Activated T-cell treated with anti-CD3 and anti-CD28 coated beads, Interleukin-2, amount 50 U/mL, for 4 hours (primary cell): ENCODE data around the gene SPACA5B. TPM values are rescaled to one million over a fixed set of nuclear protein-coding genes. Genes with fewer than 3 reads are reported as not detected.
"Not testable (repeated sequence)": the region's sequence is repeated elsewhere in the genome, so short reads cannot be mapped to it uniquely, and the experiment has no call there.

ENCODE experiments used
- ATAC-seq, 2 donors: fragments of 200-7000 bp; cut with Tn5 transposase; one replicate each; pipeline ENCODE4 v1.10.0; 2021
- DNase-seq: peaks from one replicate; pipeline ENCODE4 v3.0.0-alpha.2; 2020
- H3K27me3 Mint-ChIP-seq: one replicate; pipeline ENCODE4 v1.8.0; 2021; ENCODE audit warnings: low read depth, mixed read lengths
- H3K36me3 Mint-ChIP-seq: one replicate; pipeline ENCODE4 v1.8.0; 2022; ENCODE audit warnings: mixed read lengths; ENCODE audit not compliant: insufficient read depth
- H3K4me1 Mint-ChIP-seq: one replicate; pipeline ENCODE4 v1.8.0; 2021; ENCODE audit warnings: low read depth, mixed read lengths
- H3K4me3 Mint-ChIP-seq: one replicate; pipeline ENCODE4 v1.8.0; 2021; ENCODE audit warnings: mild to moderate bottlenecking, moderate library complexity, mixed read lengths
- H3K9me3 Mint-ChIP-seq: one replicate; pipeline ENCODE4 v1.8.0; 2021; ENCODE audit warnings: mixed read lengths
- total RNA-seq, 3 donors: library from RNA; stranded (reverse); gene quantifications; one replicate each; pipeline ENCODE4 v1.2.1, GENCODE V29; 2021

SPACA5B gene
- total RNA-seq = not detected

- H3K36me3 Mint-ChIP-seq, ATAC-seq, DNase-seq, H3K9me3 Mint-ChIP-seq, H3K4me1 Mint-ChIP-seq, H3K4me3 Mint-ChIP-seq, H3K27me3 Mint-ChIP-seq: not testable (repeated sequence)
Measured at GRCh38 chrX:48130326-48130725, at the start of gene SPACA5B. TSS of gene SPACA5B (plus strand) at chrX:48130626. CDS start at chrX:48130688, 62 bp downstream.

- no peaks in the 10 kb centered on the region for H3K4me1 Mint-ChIP-seq
- H3K9me3 Mint-ChIP-seq = no peaks in the 10 kb centered on the region
- H3K4me3 Mint-ChIP-seq = no peak overlapping the region
- peak; percentile 72 to 73 for ATAC-seq
- peak; percentile 26 for DNase-seq
- no peaks in the 10 kb centered on the region for H3K27me3 Mint-ChIP-seq
- no peaks in the 10 kb centered on the region for H3K36me3 Mint-ChIP-seq
Measured at GRCh38 chrX:48083212-48083611, 47.2 kb upstream of the SPACA5B start.

DNA sequence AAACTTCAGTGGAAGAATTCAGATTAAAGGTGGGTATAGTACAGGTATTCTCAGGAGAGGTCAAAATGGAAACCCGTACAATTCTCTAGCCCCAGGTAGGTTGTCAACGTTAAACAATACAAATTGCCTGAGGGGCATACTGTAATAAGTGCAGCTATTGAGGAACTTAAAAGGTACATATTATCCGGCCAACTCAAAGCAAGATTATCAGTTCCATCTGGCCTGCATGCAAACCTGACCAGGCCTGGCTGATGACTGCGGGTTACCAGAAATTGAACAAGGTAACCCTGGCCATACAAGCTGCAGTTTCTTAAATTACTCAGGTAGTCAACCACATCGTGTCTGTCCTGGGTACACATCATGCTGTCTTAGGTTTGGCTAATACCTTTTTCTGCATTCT lies 46.7 kb upstream of the SPACA5B start:
- Mint-ChIP-seq H3K27me3 (no peaks in the 10 kb centered on the region), H3K4me3 (no peak overlapping the region), H3K36me3 (no peaks in the 10 kb centered on the region), H3K9me3 (no peaks in the 10 kb centered on the region), H3K4me1 (no peaks in the 10 kb centered on the region)
- no peak for ATAC-seq
- DNase-seq = no peak

GRCh38 chrX:48086082-48086481 lies 44.3 kb upstream of the SPACA5B start:
- DNase-seq = no peak
- Mint-ChIP-seq H3K36me3 (no peaks in the 10 kb centered on the region), H3K4me3 (no peak overlapping the region), H3K27me3 (no peaks in the 10 kb centered on the region), H3K4me1 (no peaks in the 10 kb centered on the region), H3K9me3 (no peaks in the 10 kb centered on the region)
- ATAC-seq = no peak

- no peaks in the 10 kb centered on the region for H3K9me3 Mint-ChIP-seq
- ATAC-seq (no peak), DNase-seq (no peak)
- H3K4me1 Mint-ChIP-seq = no peaks in the 10 kb centered on the region
- H3K27me3 Mint-ChIP-seq = no peaks in the 10 kb centered on the region
- H3K36me3 Mint-ChIP-seq = no peaks in the 10 kb centered on the region
- no peak overlapping the region for H3K4me3 Mint-ChIP-seq
Measured at GRCh38 chrX:48090123-48090522, 40.3 kb upstream of the SPACA5B start.

DNA sequence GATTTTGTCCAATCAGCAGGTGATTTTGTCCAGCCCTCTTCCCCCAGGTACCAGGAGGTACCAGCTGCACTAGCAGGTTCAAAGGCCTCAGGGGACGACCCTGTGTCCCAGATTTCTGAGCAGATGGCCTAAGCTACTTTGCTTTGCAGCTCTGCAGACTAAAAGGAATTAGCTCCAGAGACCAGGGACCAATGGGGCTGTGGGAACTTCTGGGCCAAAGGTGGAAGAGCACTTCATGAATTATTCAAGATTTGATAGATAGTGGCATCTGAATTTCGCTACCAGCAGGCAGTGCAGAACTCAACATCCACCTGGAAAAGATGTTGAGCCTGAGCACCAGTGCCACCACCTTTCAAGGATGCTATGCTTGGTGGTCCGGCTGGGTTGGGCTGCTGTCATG lies 37.9 kb upstream of the SPACA5B start:
- not testable (repeated sequence) for ATAC-seq, H3K9me3 Mint-ChIP-seq, H3K4me1 Mint-ChIP-seq, H3K27me3 Mint-ChIP-seq, H3K36me3 Mint-ChIP-seq, H3K4me3 Mint-ChIP-seq, DNase-seq

DNA sequence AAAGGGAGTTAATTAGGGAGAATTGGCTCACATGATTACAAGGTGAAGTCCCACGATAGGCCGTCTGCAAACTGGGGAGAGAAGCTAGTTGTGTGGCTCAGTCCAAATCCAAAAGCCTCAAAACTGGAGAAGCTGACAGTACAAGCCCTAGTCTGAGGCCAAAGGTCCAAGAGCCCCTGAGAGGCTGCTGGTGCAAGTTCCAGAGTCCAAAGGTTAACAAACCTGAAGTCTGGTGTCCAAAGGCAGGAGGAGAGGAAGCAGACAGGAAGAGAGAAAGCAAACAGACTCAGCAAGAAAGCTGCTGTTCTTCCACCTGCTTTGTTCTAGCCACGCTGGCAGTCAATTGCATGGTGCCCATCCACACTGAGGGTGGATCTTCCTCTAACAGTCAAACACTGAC lies 29.0 kb upstream of the SPACA5B start:
- H3K9me3 Mint-ChIP-seq = no peaks in the 10 kb centered on the region
- ATAC-seq (no peak), DNase-seq (no peak)
- no peak overlapping the region for H3K4me3 Mint-ChIP-seq
- H3K27me3 Mint-ChIP-seq = no peaks in the 10 kb centered on the region
- no peaks in the 10 kb centered on the region for H3K4me1 Mint-ChIP-seq
- H3K36me3 Mint-ChIP-seq = no peaks in the 10 kb centered on the region

GRCh38 chrX:48102874-48103374 lies 27.5 kb upstream of the SPACA5B start:
- no peaks in the 10 kb centered on the region for H3K4me1 Mint-ChIP-seq
- DNase-seq = no peak
- H3K9me3 Mint-ChIP-seq = no peaks in the 10 kb centered on the region
- H3K4me3 Mint-ChIP-seq = no peak overlapping the region
- no peaks in the 10 kb centered on the region for H3K27me3 Mint-ChIP-seq
- no peaks in the 10 kb centered on the region for H3K36me3 Mint-ChIP-seq
- ATAC-seq = no peak

GRCh38 chrX:48107717-48108116 lies 22.7 kb upstream of the SPACA5B start:
- Mint-ChIP-seq H3K9me3 (no peaks in the 10 kb centered on the region), H3K4me1 (no peaks in the 10 kb centered on the region), H3K36me3 (no peaks in the 10 kb centered on the region), H3K27me3 (no peaks in the 10 kb centered on the region), H3K4me3 (no peak overlapping the region)
- ATAC-seq (no peak), DNase-seq (no peak)

- not testable (repeated sequence) for H3K9me3 Mint-ChIP-seq, H3K36me3 Mint-ChIP-seq, DNase-seq, H3K27me3 Mint-ChIP-seq, ATAC-seq, H3K4me3 Mint-ChIP-seq, H3K4me1 Mint-ChIP-seq
Measured at GRCh38 chrX:48125286-48125685, 5.1 kb upstream of the SPACA5B start.

DNA sequence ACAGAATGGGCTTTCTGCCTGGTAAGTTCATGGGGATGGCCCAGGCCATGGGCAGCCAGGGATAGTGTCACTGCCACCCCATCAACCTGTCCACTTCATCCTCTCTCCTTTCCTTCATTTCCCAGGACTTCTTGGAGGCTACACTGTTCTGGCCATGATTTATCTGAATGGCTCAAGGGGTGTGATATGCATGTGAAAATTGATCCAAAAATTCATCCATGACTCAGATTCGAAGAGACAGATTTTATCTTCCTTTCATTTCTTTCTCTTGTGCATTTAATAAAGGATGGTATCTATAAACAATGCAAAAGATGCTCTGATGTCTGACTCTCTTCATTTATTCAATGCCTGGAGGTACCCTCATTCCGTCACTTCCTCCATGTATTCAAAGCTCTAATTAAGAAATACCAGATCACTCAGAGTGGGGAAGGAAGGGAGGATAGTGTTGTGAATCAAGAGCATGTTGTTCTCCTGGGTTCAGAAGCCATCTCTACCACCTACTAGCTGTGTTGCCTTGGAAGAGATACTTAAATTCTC lies 1.9 kb downstream of the SPACA5B start:
- not testable (repeated sequence) for H3K4me3 Mint-ChIP-seq, H3K4me1 Mint-ChIP-seq, H3K27me3 Mint-ChIP-seq, H3K9me3 Mint-ChIP-seq, ATAC-seq, H3K36me3 Mint-ChIP-seq, DNase-seq

GRCh38 chrX:48139076-48139475 lies 8.7 kb downstream of the SPACA5B start:
- DNase-seq, H3K27me3 Mint-ChIP-seq, ATAC-seq, H3K4me3 Mint-ChIP-seq, H3K4me1 Mint-ChIP-seq, H3K36me3 Mint-ChIP-seq, H3K9me3 Mint-ChIP-seq: not testable (repeated sequence)

DNA sequence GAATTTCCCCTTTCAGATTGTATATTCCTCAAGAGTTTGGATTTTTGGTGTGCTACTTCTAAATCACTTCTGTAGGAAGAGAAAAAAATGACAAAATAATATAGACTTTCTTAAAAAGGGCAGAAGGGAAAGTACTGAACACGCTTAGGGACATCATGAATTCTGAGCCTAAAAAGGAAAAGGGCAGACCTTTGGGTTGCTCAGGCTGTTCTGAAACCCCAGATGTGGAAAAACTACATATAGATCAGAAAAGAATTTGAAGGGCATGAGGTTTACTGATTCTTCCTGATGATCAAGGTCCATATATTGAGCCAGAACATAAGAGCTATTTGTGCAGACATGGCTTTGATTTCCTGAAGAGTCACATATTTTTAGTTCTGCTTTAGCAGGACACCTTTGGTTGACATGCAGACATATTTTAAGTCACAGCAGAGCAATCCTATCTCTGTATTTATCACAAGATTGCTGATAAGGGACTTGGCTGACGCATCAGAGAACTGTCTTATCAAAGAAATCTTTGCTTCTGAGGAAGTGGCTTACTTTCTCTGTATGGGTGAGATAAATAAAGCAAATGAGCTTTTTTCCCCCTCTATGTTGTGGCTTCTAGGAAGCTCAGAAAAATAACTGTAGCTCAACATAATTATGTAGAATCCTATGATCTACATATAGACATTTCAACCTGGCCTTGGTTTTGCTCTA lies 11.5 kb downstream of the SPACA5B start:
- ATAC-seq = peak; percentile 59 to 73
- peaks cover 12% of the 10 kb centered on the region for H3K4me1 Mint-ChIP-seq
- DNase-seq, H3K4me3 Mint-ChIP-seq, H3K27me3 Mint-ChIP-seq, H3K36me3 Mint-ChIP-seq, H3K9me3 Mint-ChIP-seq: not testable (repeated sequence)

DNA sequence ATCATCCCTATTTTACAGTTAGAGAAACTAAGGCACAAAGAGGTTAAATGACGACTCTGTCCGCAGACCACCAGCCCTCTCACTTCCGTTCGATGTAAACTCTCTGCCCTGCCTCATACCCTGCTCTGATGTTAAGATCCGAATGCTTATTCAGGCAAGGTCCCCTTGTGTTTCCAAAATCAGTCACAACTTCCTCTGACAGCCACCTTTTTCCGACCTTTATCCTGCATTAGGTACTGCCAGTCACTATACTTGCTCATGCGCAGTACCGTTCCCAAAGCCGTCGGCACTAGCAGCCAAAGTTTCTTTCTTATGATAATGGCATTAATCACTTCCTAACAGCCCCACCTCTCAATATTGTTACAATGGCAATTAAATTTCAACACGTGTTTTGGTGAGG lies 12.3 kb downstream of the SPACA5B start:
- DNase-seq (peak; percentile 8), ATAC-seq (peak; percentile 82 to 85)
- H3K36me3 Mint-ChIP-seq, H3K27me3 Mint-ChIP-seq, H3K4me3 Mint-ChIP-seq, H3K9me3 Mint-ChIP-seq: not testable (repeated sequence)
- peaks cover 12% of the 10 kb centered on the region for H3K4me1 Mint-ChIP-seq

DNA sequence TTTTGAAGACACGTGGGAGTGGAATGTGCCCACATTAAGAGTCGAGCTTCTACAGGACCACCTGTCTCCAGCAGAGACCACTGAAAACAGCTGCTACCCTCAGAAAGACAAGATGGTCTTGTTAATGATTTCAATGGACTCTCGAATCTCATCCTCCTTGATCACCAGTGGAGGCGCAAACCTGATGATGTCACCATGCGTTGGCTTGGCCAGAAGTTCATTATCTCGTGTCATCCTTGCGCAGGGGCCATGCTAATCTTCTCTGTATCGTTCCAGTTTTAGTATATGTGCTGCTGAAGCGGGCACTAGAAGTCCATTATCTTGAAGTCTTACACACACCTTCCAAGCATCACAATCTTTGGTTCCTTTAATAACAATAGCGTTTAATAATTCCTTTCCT lies 23.3 kb downstream of the SPACA5B start:
- peaks cover 2% of the 10 kb centered on the region for H3K27me3 Mint-ChIP-seq
- ATAC-seq (no peak), DNase-seq (no peak)
- H3K36me3 Mint-ChIP-seq = no peaks in the 10 kb centered on the region
- no peaks in the 10 kb centered on the region for H3K4me1 Mint-ChIP-seq
- no peaks in the 10 kb centered on the region for H3K9me3 Mint-ChIP-seq
- no peak overlapping the region for H3K4me3 Mint-ChIP-seq
